ENCODE results near the gene CD4. TPM values are rescaled to one million over a fixed set of nuclear protein-coding genes. Genes with fewer than 3 reads are reported as not detected.
A peak's percentile ranks its signal among the peaks of the same experiment; 100 is the strongest.

Gene CD4
- total RNA-seq, 1 donor from 2014 or later, result not detected

DNA sequence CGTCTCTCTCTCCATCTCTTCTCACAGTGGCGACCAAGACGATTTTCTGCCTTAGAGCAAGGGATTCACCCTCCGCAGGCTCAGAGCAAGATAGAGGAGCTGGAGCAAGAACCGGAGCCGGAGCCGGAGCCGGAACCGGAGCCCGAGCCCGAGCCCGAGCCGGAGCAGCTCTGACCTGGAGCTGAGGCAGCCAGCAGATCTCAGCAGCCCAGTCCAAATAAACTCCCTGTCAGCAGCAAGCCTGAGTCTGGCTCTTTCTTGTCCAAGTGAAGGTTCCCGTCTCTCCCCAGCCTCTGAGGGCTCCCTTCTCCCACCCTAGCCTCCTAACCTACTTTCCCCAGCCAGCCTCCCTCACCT lies 11.1 kb upstream of the CD4 start:
- no peak for DNase-seq (ENCODE audit: low read depth, low spot score)

DNA sequence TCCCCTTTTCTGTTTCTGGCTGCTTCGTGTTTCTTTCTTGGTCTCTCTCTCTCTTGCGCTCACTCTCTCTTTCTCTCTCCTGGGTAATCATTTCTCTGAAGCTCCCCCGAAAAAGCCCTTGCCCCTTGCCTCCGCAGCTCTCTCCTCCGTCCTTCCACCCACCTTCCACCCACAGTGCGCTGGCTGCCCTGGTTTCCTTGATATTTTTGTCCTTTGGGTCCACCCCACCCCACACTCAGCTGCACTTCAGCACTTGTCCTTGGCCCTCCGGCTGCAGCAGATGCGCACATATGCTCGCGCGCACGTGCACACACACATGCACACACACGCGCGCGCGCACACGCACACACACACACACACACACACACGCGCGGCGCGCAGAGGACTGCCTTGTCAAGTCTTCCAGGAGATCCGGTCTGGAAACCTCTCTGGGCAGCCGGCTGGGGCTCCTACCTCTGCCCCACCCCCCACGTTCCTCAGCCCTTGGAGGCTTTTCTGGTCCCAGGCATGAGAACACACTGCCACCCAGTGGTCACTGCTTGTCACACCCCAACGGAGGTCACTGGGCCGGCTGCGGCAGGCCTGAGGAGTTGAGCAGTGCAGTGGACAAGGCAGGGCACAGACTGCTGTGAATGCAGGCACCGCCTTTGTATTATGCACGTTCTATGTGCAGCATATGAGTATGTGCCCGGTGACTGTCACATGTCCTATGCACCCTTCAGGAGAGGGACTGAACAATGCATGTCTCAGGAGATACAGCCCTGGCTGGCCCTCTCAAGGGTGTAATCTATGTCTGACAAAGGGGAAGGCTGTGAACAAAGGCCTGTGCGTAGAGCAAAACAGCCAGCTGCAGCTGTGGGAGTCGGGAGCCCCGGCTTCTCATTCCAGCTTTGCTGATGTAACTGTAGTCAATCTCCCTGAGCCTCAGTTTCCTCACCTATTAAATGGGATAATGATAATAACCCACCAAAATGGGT lies 10.5 kb upstream of the CD4 start:
- DNase-seq (ENCODE audit: low read depth, low spot score), result peak; percentile 82

DNA sequence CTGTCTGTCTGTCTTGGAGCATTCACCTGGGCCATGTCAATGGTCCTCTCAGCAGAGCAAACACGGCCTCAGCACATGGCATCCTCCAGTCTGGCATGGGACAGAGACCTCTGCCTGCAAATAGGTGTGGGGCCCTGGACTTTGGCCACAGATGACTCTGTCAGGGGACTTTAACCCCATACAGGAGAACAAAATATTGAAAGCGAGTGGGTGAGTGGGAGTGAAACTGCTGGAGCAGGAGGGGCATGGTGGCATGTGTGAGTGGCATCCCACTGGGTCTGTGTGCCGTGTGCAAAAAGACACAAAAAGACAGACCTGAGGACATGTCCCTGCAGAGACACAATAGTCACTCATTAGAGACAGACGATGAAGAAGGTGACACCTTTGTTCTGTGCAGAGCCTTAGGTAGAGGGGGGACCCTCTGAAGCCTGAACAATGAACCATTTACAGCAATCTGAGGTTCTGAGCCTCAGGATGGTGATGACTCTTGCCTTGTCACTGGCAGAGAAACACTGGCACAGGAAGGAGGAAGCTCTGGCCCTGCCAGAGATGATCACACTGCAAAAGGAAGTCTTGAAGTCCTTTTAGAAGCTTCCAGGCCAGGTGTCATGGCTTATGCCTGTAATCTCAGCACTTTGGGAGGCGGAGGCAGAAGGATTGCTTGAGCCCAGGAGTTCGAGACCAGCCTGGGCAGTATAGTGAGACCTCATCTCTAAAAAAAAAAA lies 9.5 kb upstream of the CD4 start:
- no peak for DNase-seq (ENCODE audit: low read depth, low spot score)

DNA sequence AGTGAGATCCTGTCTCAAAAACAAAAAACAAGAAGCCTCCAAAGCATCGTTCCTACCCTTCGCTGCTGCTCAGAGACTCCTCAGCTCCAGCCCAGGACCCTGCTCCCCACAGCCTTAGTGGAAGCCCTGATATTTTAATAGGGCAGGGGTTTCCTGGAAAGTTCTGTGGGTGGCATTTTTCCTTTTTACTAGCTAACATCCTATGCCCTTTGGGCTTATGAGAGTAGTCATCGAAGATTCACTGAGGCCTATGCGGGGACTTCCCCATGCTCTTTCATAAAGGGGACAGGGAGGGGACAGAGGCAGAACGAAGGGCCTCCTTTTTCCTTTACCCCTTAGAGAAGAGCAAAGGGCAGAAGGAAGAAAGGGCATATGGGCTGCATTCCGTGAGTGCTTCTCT lies 8.8 kb upstream of the CD4 start:
- no peak for DNase-seq (ENCODE audit: low read depth, low spot score)

DNA sequence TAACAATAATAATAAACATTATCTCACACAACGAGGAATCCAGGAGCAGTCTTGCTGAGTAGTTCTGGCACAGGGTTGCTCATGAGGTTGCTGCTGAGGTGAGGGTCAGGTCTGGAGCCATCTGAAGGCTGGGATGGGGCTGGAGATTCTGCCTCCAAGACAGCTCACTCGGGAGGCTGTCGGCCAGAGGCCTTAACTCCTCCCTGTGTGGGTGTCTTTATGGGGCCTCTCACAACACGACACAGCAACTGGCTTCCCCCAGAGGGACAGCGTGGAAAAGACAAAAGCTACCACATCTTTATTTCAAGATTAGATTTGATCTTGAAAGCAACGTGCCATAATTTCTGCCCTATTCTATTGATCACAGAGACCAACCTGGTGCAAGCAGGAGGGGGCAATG lies 7.2 kb upstream of the CD4 start:
- no peak for DNase-seq (ENCODE audit: low read depth, low spot score)

DNA sequence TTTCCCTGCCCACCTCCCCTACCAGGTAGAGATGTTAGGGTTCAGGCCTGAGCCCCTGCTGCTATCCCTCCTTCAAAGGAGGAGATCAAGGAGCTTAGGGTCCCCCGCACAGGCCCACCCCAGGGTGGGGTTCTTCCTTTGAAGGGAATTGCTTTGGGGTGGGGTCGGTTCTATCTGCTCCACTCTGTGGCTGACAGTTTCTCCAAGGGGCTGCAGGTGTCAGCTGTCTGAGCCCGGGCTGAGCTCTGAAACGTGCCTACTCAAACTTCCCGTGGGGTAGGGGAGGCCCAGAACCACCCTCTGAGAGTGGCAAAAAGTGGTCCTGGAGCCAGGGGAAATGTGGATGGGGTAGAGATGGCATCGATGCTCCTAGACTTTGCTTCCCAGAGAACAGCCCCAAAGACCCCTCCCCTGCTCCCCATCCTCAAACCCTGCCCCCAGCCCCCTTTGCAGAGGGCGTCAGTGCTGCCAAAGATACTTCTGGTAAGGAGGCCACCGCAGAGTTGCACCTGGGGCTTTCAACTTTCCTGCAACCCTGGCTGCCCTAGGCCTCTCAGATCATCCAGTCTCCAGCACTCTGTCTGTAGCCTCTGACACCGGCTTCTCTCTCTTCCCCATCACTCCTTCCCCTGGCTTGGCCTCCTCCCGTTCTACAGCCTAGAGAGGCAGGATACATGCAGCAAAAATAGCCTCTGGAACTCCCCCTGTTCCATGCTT lies 6.3 kb upstream of the CD4 start:
- no peak for DNase-seq (ENCODE audit: low read depth, low spot score)

DNA sequence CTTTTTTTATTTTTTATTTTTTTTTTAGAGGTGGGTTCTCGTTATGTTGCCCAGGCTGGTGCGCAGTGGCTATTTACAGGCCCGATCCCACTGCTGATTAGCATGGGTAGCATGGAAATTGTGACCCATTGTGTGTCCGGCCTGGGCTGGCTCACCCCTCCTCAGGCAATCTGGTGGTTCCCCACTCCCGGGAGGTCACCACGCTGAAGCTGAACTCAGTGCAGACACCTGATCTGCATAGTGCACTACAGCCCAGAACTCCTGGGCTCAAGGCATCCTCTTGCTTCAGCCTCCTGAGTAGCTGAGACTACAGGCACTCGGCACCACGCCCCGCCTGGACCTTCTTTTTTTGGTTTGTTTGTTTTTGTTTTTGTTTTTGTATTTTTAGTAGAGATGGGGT lies 5.5 kb upstream of the CD4 start:
- DNase-seq (ENCODE audit: low read depth, low spot score), result no peak

DNA sequence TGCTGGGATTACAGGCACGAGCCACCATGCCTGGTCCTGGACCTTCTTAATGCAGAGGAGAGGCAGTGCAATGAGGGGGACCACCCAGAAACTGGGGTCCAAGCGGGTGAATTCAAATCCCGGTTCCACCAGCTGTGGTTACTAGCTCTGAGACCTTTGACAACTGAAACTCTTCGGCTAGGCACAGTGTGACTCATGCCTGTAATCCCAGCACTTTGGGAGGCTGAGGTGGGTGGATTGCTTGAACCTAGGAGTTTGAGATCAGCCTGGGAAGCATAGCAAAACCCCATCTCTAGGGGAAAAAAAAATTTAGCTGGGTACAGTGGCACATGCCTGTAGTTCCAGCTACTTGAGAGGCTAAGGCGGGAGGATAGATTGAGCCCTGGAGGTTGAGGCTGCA lies 5.0 kb upstream of the CD4 start:
- DNase-seq (ENCODE audit: low read depth, low spot score), result no peak

DNA sequence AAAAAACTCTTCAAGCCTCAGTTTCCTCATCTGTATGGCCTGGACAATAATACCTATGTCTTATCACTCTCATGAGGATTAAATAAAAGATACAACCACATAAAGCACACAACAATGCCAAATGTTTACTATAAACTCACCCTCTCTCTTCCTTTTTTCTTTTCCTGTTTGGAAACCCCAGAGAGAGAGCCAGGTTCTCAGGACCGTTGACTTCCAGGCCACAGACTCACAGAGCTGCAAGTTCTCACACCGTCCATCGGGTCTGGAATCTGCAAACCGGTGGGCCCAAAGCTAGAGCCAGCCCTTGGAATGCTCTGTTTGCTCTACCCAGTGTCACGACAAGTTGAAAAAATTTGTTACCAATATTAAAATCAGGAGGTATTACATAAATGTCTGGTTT lies 4.6 kb upstream of the CD4 start:
- no peak for DNase-seq (ENCODE audit: low read depth, low spot score)

DNA sequence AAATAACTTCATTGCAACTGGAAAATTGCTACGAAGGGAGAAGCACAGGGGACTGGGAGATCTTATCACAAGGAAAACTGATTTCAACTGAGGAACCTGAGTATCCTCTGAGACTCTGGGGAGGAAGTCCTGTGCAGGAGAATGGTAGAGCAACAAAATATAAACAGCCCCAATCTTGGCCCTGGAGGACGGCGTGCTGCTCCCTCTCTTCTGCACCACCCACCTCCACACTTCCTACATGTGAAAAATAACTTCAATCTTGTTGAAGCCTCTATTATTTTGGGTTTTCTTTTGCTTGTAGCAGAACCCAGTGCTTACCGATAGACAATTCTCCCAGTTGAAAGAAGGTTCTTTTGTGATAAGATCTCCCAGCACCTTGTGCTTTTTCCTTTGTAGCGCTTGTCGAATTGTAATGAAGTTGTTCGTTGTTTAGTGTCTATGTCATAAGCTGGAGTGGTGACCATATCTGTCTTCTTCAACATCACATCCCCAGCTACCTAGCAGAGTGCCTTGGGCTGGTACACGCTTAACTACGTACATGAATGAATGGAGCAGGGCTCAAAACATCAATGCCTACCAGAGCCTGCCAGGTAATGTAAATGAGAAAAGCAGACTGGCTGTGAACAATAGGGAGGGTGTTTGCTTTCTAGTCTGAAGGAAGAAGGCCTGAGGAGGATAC lies 2.8 kb upstream of the CD4 start:
- no peak for DNase-seq (ENCODE audit: low read depth, low spot score)

DNA sequence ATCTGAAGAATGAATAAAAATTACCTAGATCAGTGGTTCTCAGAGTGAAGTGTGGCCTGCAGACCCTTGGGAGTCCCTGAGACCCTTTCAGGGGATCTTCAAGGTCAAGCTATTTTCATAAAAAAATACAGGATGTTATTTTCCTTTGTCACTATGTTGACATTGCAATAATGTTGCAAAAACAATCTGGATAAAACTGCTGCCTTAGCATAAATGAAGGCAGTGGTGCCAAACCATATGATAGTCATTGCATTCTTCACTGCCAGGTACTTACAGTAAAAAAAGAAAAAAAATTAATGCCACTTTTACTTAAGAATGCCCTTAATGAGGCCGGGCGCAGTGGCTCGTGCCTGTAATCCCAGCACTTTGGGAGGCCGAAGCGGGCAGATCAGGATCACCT lies 2.0 kb upstream of the CD4 start:
- no peak for DNase-seq (ENCODE audit: low read depth, low spot score)

DNA sequence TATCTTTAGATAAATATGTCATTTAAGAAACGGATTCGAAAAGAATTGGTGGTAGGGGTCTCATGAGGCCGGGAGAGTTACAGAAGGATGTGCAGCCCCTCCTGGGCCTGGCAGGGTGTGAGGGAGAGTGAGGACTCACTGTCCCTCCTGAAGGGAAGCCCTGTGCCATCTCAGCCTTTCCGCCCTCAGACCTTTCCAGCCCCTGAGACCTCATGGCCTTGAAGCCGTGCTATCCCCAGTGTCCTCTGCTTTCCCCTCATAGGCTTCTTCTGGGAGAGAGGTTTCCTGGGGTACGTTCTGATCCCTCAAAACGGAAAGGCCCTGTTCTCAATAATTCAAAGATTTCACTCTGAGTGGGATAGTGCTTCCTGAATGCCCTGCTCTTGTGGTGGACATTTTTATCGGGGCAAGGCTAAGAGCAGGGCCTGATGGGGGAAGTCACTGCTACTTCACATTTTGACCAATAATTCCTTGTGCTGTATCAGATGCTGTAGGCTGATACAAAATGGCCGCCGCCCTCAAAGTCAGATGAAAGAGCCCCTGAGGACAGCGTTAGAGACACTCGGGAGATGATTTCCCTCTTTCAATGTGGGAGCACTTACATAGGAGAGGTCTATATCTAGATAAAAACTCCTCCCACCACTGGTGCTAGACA lies 1.3 kb downstream of the CD4 start:
- no peak for DNase-seq (ENCODE audit: low read depth, low spot score)

DNA sequence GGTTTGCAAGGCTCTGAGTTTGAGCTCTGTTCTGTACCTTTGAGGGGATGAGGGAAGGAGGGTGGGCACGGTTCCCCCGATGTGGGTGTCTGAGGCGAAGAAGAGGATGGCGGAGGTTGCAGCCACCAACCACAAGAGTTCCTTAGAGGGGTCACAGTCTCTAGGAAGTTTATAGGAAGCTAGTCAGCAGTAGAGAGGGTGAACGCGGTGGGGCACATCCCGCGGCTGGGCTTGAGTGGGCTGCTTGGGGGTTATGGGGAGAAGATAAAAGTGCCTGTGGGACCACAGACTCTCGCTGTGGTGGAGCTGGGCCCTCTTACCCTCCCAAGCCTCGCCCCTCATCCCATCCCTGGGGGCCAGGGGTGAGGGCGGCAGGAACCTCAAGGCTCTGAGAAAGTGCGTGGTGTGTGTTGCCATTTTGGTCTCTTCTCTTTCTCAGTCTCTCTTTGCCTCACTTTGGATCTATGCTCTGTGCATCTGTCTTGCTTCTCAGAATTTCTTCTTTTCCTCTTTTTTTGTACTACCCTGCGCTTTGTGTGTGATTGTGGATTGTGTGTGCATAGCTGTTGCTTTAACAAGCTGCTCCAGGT lies 2.7 kb downstream of the CD4 start:
- DNase-seq (ENCODE audit: low read depth, low spot score), result no peak

DNA sequence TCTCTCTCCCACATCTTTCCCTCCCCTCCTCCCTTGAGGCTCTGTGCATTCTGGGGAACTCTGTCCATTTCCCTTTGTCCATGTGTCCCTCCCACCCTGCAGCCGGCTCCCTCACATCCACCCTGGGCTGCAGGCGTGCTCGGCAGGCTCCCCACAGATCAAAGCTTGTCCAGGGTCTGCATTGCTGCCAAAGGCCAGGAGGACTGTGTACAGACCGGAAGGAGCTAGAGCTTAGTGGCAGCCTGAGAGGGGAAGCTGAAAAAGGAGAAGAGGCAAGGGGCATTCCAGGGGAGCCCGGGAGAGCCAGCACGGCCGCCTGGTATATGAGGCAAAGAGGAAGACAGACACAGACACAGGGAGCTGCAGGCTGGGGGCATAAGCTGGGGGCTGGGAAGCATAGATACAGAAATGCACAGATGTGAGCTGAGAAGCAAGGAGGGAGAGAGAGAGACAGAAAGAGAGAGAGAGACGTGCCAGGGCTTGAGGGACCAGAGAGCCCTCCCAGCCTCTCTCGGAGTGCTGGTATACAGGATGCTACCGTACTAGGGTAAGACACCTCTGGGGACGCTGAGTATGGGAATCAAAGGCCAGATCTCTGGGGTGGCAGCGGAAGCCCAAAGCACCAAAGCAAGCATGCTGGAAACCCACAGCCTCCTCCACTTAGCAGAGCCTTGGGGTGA lies 3.3 kb downstream of the CD4 start:
- DNase-seq (ENCODE audit: low read depth, low spot score), result no peak

DNA sequence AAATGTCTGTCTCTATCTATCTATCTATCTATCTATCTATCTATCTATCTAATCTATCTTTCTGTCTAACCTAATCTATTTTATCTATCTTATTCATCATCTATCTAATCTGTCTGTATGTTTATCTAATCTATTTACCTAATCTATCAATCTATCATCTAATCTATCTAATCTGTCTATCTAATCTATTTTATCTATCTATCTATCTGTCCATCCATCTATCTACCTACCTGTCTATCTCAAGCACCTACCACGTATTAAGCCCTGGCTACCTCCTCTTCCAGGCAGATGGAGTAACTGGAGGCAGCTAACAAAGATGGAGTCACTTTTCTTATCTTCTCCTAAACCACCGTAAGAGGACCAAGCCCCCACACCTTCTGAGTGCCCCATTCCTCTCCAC lies 5.8 kb downstream of the CD4 start:
- no peak for DNase-seq (ENCODE audit: low read depth, low spot score)

DNA sequence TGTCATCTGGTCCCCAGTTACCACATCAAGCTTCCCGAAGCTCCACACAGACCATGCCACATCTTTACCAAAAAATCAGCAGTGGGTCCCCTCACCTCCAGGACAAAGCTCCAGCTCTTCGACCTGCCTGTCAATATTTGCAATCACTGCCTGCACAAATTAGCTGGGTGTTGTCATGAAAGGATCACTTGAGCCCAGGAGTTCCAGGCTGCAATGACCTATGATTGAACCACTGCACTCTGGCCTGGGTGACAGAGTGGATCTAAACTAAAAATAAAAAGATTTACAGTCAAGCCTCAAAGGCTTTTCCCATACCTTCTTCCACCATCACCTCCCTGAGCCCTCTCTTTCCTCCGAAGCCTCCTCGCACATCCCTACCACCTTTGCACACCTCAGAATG lies 7.2 kb downstream of the CD4 start:
- DNase-seq (ENCODE audit: low read depth, low spot score), result no peak

DNA sequence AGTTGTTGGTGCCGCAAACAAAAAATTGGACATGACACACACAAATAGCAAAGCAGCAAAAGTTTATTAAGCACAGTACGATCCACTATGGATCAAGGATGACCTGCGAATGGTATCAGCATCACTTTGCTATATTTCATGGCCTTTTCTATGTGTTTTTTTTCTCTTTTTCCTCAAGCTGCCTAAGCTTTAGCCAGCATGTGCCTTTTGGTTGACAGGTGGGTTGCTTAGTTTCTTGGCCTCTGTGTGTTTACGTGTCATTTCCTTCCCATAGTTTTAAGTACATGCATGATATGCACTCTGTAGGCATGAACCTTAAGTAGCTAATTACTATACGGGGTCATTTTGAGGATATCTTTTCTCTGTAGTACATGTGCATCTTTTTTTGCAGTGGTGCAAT lies 9.8 kb downstream of the CD4 start:
- DNase-seq (ENCODE audit: low read depth, low spot score), result no peak

DNA sequence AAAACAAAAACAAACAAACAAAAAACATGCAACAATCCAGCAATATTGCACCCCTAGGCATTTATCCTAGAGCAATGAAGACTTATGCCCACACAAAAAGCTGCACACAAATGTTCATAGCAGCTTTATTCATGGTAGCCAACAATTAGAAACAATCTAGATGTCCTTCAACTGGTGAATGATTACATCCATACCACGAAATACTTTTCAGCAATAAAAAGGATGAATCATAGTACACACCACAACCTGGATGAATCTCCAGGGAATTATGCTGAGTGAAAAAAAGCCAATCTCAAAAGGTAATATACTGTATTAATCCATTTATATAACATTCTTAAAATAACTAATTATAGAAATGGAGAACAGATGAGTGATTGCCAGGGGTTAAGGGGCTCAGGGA lies 17.8 kb downstream of the CD4 start:
- no peak for DNase-seq (ENCODE audit: low read depth, low spot score)

DNA sequence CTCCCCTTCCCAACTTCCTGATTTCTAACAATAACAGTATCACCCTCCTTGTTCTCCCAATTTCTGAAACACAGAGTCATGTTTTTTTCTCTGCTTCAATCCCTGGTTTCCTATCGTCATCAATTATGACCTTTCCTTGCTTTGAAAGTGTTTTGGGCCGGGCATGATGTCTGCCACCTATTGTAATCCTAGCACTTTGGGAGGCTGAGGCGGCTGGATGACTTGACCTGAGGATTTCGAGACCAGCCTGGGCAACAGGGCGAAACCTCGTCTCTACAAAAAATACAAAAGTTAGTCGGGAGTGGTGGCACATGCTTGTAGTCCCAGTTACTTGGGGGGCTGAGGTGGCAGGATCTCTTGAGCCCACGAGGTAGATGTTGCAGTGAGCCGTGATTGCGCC lies 19.7 kb downstream of the CD4 start:
- no peak for DNase-seq (ENCODE audit: low read depth, low spot score)

DNA sequence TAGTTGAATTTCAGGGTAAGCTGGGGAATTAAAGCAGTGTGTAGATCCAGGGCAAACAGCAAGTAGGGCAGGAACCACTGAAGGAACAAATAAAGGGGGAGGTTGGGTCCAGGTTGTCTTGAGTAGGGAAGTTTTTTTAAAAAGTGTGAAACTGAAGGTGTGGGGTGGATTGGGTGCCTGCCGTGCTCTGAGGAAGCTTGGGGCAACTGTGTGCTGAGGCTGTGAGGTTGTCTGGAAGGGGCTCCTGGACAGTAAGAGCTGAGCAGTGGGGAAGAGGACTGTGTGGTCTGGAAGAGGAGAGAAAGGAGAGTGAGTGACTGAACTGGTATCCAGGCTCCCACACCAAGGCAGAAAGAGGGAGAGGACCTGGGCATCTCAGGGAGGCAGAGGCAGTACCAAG lies 21.4 kb downstream of the CD4 start:
- no peak for DNase-seq (ENCODE audit: low read depth, low spot score)

Measured in pulmonary artery endothelial cell (primary cell).